GM12878 (cell line): ENCODE results near the gene SMAD9. TPM values are rescaled to one million over a fixed set of nuclear protein-coding genes. Genes with fewer than 3 reads are reported as not detected.
A peak's percentile ranks its signal among the peaks of the same experiment; 100 is the strongest.

Experiments
- ATAC-seq: fragments of 200-7000 bp; cut with Tn5 transposase; 3 replicates; pipeline ENCODE4 v1.9.1; 2020; ENCODE audit warnings: mild to moderate bottlenecking, moderate library complexity
- Bru-seq: library from RNA; stranded (reverse); fragments of 400-500 nt; gene quantifications from one replicate; lab custom pipeline; 2021; lab: Mats Ljungman, UMichigan
- BruChase-seq, 2 experiments: library from RNA; stranded (reverse); fragments of 400-500 nt; gene quantifications; one replicate each; lab custom pipeline; 2021; lab: Mats Ljungman, UMichigan
- BruUV-seq: library from RNA; stranded (reverse); fragments of 400-500 nt; replicated peaks from 2 replicates; lab custom pipeline; 2021; lab: Mats Ljungman, UMichigan
- CTCF ChIA-PET: fragments of 300-600 bp; sonication (Branson Sonifier 250); formaldehyde crosslinking; extraction: SDS; loops from one replicate; lab custom pipeline; 2021; ENCODE audit warnings: inconsistent platforms; lab: Yijun Ruan, JAX
- POLR2A ChIA-PET: fragments of 350-600 bp; formaldehyde crosslinking; extraction: SDS; loops from one replicate; lab custom pipeline; 2021; ENCODE audit warnings: inconsistent platforms; lab: Charles Lee
- RAD21 ChIA-PET: fragments of 300-600 bp; sonication (Branson Sonifier 250); formaldehyde crosslinking; loops from one replicate; lab custom pipeline; 2023; ENCODE audit warnings: antibody characterized with exemption; ENCODE audit not compliant: unreplicated experiment; lab: Charles Lee
- SMC1A ChIA-PET: fragments of 300-600 bp; sonication (Branson Sonifier 250); formaldehyde crosslinking; loops from one replicate; lab custom pipeline; 2023; ENCODE audit not compliant: unreplicated experiment, uncharacterized antibody; lab: Charles Lee
- DNase-seq: peaks from one replicate; pipeline ENCODE4 v3.0.0-alpha.2; 2011; ENCODE audit warnings: low read depth, low spot score
- FAIRE-seq: peaks from 3 replicates; lab custom pipeline; 2011; peaks lifted over from hg19 to GRCh38; lab: Jason Lieb, UNC
- H2AFZ ChIP-seq: 2 replicates; pipeline ENCODE4 v1.6.0; 2011; ENCODE audit warnings: low read depth, low read length, control low read depth; ENCODE audit not compliant: control insufficient read depth
- H3K27ac ChIP-seq: 2 replicates; pipeline ENCODE4 v1.5.1; 2011; ENCODE audit warnings: control low read depth; ENCODE audit not compliant: control insufficient read depth, insufficient read depth
- H3K27me3 ChIP-seq, 2 experiments: replicated peaks in 1 of 2; 2 replicates each; pipeline versions ENCODE4 v1.6.0 to v1.6.1; 2011; ENCODE audit warnings: low read length in 1 of 2; ENCODE audit not compliant: control insufficient read depth in 2 of 2, insufficient read depth in 2 of 2
- H3K36me3 ChIP-seq, 2 experiments: 2 replicates each; pipeline ENCODE4 v1.5.1; 2011; ENCODE audit warnings: low read length in 1 of 2; ENCODE audit not compliant: control insufficient read depth in 2 of 2, insufficient read depth in 2 of 2
- H3K4me1 ChIP-seq: 2 replicates; pipeline ENCODE4 v1.6.1; 2011; ENCODE audit warnings: mild to moderate bottlenecking, low read length, moderate library complexity, mixed read lengths; ENCODE audit not compliant: control insufficient read depth, insufficient read depth
- H3K4me2 ChIP-seq: 2 replicates; pipeline ENCODE4 v1.6.0; 2011; ENCODE audit warnings: control low read depth; ENCODE audit not compliant: control insufficient read depth, insufficient read depth
- H3K4me3 ChIP-seq: fragments of 200-600 bp; sonication (generic); 2 replicates; pipeline ENCODE4 v1.5.1; 2016
- H3K79me2 ChIP-seq: 2 replicates; pipeline ENCODE4 v1.6.0; 2011; ENCODE audit warnings: low read length; ENCODE audit not compliant: control insufficient read depth, insufficient read depth
- H3K9ac ChIP-seq: 2 replicates; pipeline ENCODE4 v1.8.0; 2011; ENCODE audit warnings: low read length, control low read depth, mixed read lengths; ENCODE audit not compliant: control insufficient read depth, insufficient read depth
- H3K9me3 ChIP-seq: replicated peaks from 3 replicates; pipeline ENCODE4 v1.5.1; 2011; ENCODE audit warnings: mild to moderate bottlenecking, low read length; ENCODE audit not compliant: control insufficient read depth, insufficient read depth
- H4K20me1 ChIP-seq: 2 replicates; pipeline ENCODE4 v1.6.0; 2011; ENCODE audit not compliant: control insufficient read depth, insufficient read depth
- EGR1 ChIP-seq, 2 experiments: IDR thresholded peaks; 1 replicate in 1 of 2; 2 replicates in 1 of 2; pipeline ENCODE4 v1.6.1; 2011 to 2012; ENCODE audit warnings: low read depth in 2 of 2, low read length in 2 of 2, borderline replicate concordance in 1 of 2, mild to moderate bottlenecking in 1 of 2, moderate library complexity in 1 of 2
- ZNF24 ChIP-seq: fragments of 450-650 bp; IDR thresholded peaks from 2 replicates; pipeline ENCODE4 v1.6.1; 2017; ENCODE audit warnings: antibody characterized with exemption, mild to moderate bottlenecking
- ZZZ3 ChIP-seq: IDR thresholded peaks from 2 replicates; pipeline ENCODE4 v1.6.1; 2011; ENCODE audit warnings: low read depth; ENCODE audit not compliant: control insufficient read depth, insufficient read length
- WGBS: methylation state at CpG from one replicate; pipeline ENCODE4 v1.1.6; 2016; ENCODE audit warnings: low lambda C conversion rate; ENCODE audit not compliant: insufficient replicate concordance, insufficient coverage; ENCODE audit errors: missing lambda C conversion rate; 5-methylcytosine and 5-hydroxymethylcytosine counted together
- in situ Hi-C: fragments of 300-500 bp; cut with MboI; formaldehyde crosslinking; loops from 9 replicates; pipeline ENCODE4 v1.14.3; 2018; ENCODE audit warnings: mixed read lengths
- intact Hi-C: fragments of 100-400 bp; cut with micrococcal nuclease; formaldehyde crosslinking; loops from one replicate; pipeline ENCODE4 v1.14.2; 2022; ENCODE audit not compliant: unreplicated experiment
- long read RNA-seq, 2 experiments: library from polyadenylated mRNA; unstranded; transcript quantifications; one replicate each; pipeline ENCODE4 v2.0.0, GENCODE V29; 2019 to 2020
- polyA minus RNA-seq, 3 experiments: library from RNA; depleted of rRNA, polyadenylated mRNA; stranded (reverse); fragments of >200 nt; gene quantifications; 2 replicates each; pipeline ENCODE4 v1.2.3, GENCODE V29; 2011
- polyA plus RNA-seq, 11 experiments: library from polyadenylated mRNA; depleted of rRNA in 4 of 11; unstranded in 6 of 11; stranded (reverse) in 5 of 11; fragments of >200 nt; fragmentation: Nextera tagmentation in 4 of 11; fragmentation: Illumina TruSeq in 1 of 11; extraction: Ambion mirVana in 4 of 11; extraction: Trizol in 1 of 11; gene quantifications; 1 replicate in 1 of 11; 2 replicates in 10 of 11; pipeline versions ENCODE4 v1.2.1 to v1.2.3, GENCODE V29; 2011 to 2016; ENCODE audit warnings: inconsistent platforms in 2 of 11, missing spikeins in 2 of 11, low read depth in 1 of 11
- total RNA-seq, 4 experiments: library from RNA; depleted of rRNA in 3 of 4; stranded (reverse); fragments of >200 nt in 3 of 4; fragmentation: Illumina TruSeq in 1 of 4; extraction: Trizol in 1 of 4; gene quantifications; 2 replicates each; pipeline versions ENCODE4 v1.2.1 to v1.2.3, GENCODE V29; 2013 to 2021

The SMAD9 gene
- total RNA-seq (2013; cell fraction: nucleolus; rRNA removed): not detected in 2 replicates
- total RNA-seq (2014; rRNA removed): not detected in 2 replicates
- total RNA-seq (2014; rRNA removed; fragmentation: Illumina TruSeq; extraction: Trizol): not detected in 2 replicates
- 0.05 TPM in 1 of 2 replicates, not detected in the other for total RNA-seq (2021)
- polyA plus RNA-seq (2011; ENCODE audit: low read depth): 0.10 TPM
- polyA plus RNA-seq (2011; rRNA removed): not detected in 2 replicates
- polyA plus RNA-seq (2011; cell fraction: cytosol; rRNA removed): not detected in 2 replicates
- not detected in 2 replicates for polyA plus RNA-seq (2011; cell fraction: nucleus; rRNA removed)
- 0.08 and 0.18 TPM in 2 replicates for polyA plus RNA-seq (2012)
- polyA plus RNA-seq (2014; fragmentation: Illumina TruSeq; extraction: Trizol): not detected in 2 replicates
- under 1 TPM; 0.22 to 0.69 TPM for polyA plus RNA-seq (2014; fragmentation: Nextera tagmentation; extraction: Ambion mirVana)
- 0.03 TPM in 1 of 2 replicates, not detected in the other for polyA plus RNA-seq (2014; rRNA removed)
- polyA plus RNA-seq (2016; fragmentation: Nextera tagmentation; extraction: Ambion mirVana): under 1 TPM; 0.29 to 0.55 TPM
- polyA minus RNA-seq (2011; rRNA and poly(A)+ RNA removed): not detected in 2 replicates
- polyA minus RNA-seq (2011; cell fraction: cytosol; rRNA and poly(A)+ RNA removed): not detected in 2 replicates
- not detected in 2 replicates for polyA minus RNA-seq (2011; cell fraction: nucleus; rRNA and poly(A)+ RNA removed)
- percentile 7 among the genes with signal in this experiment for Bru-seq, nascent RNA
- BruChase-seq, experiment 1, labeled RNA remaining after a 6-hour chase: percentile 10 among the genes with signal in this experiment
- percentile 13 among the genes with signal in this experiment for BruChase-seq, experiment 2, labeled RNA remaining after a 2-hour chase
- long read RNA-seq, experiment 1: 0 reads
- long read RNA-seq, experiment 2: 0 reads

DNA sequence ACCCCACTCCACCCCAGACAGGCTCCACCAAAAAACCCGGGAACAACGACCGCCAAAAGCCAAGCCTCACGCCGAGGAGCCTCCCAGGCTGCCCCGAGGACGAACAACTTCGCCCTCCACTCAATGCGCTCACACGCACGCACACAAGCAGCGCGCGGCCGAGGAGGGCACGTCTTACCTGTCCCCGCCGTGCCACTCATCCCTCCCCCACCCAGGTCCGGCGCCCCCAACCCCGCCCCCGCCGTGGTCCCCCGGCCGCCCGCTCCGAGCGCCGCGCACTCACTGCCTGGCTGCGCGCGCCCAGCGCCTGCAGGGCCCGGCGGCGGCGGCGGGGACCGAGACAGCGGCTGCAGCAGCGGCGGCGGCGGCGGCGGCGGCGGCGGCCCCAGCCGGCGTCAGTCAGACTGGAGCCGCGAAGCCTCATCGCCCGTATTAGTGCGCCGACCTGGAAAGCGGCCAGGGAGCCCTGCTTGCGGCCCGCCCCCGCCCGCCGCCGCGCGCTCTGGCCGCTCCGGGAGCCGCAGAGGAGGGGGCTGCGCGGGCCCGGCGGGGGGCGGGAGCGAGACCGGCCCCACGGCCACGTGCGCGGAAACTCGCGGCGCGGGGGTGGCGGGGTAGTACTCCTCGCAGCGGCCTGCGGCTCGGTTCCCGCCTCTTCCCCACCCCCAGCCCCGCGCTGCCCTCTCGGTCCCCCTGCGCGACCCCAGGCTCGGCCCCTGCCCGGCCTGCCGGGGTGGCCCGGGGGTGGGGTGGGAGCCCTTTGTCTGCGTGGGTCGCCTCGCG lies at the start of gene SMAD9:
SMAD9 (minus strand) TSS at position 406 of the 783 bp plus-strand sequence. CDS start 40,549 bp downstream, outside the sequence.
- Histone ChIP-seq H3K27me3 (peaks cover 11 to 16% of the 10 kb centered on the region in 2 experiments), H3K27ac (no peak within 1 kb of the TSS), H3K9ac (no peak within 1 kb of the TSS), H3K4me3 (no peak within 1 kb of the TSS; the same call in 1 of the 2 replicates), H3K9me3 (no peaks in the 10 kb centered on the region), H4K20me1 (no peaks in the 10 kb centered on the region; the same call in 1 of the 2 replicates), H3K4me1 (peaks cover 6% of the 10 kb centered on the region), H3K4me2 (peak within 1 kb of the TSS; percentile 71), H2AFZ (no peak within 1 kb of the TSS), H3K79me2 (no peaks in the 10 kb centered on the region), H3K36me3 (no peaks in the 10 kb centered on the region)
- TF ChIP-seq EGR1 (IDR thresholded peaks at IDR 0.05; ENCODE audit: borderline replicate concordance in 1 of 2, low read depth in 2 of 2, low read length in 2 of 2) (peak in 1 of 2 experiments; percentile 33; a peak in 1 of 3 replicates), ZZZ3 (no peak), ZNF24 (no peak)
- CTCF ChIA-PET: no interaction called here
- SMC1A ChIA-PET: no interaction called here
- BruUV-seq: no TSS peak
- POLR2A ChIA-PET: no interaction called here
- 0% methylated on average over 8 of the region's 104 CpGs for WGBS
- in situ Hi-C loops: no loop called here
- no peak for FAIRE-seq
- intact Hi-C loops: no loop called here
- DNase-seq: no peak
- peak; percentile 70 for ATAC-seq
- RAD21 ChIA-PET: no interaction called here
